Esophagus muscularis mucosa (tissue), 3 donors: ENCODE measurements around the gene ACVR1.

ENCODE experiments used
- CTCF ChIP-seq, 3 experiments: fragments of 200-600 bp in 2 of 3; fragments of 450-650 bp in 1 of 3; sonication (generic) in 2 of 3; IDR thresholded peaks; one replicate each; pipeline ENCODE4 v1.5.1; 2017 to 2019; ENCODE audit warnings: antibody characterized with exemption in 3 of 3, mild to moderate bottlenecking in 2 of 3, moderate library complexity in 1 of 3
- POLR2A ChIP-seq: fragments of 450-650 bp; IDR thresholded peaks from one replicate; pipeline ENCODE4 v1.6.1; 2017; ENCODE audit warnings: antibody characterized with exemption, moderate library complexity, mild to moderate bottlenecking, low read depth
- POLR2AphosphoS5 ChIP-seq, 2 donors: sonication (generic); formaldehyde crosslinking; IDR thresholded peaks; one replicate each; pipeline ENCODE4 v1.6.1; 2017; ENCODE audit warnings: antibody characterized with exemption in 2 of 2

- TF ChIP-seq POLR2A (no peak), CTCF (IDR thresholded peaks at IDR 0.05) (no peak), POLR2AphosphoS5 (IDR thresholded peaks at IDR 0.05) (no peak)
Observed at GRCh38 chr2:157786663-157787363, 89.3 kb downstream of the ACVR1 start.
